Measurements from ENCODE around the gene OR51B6.

OR51B6 gene

GRCh38 chr11:5366856-5367255 lies 15.5 kb downstream of the OR51B6 start:
- DNase-seq = no peak

- no peak for DNase-seq
Observed at GRCh38 chr11:5367448-5368074, 16.3 kb downstream of the OR51B6 start.

- DNase-seq = no peak
Observed at GRCh38 chr11:5368502-5369043, 17.3 kb downstream of the OR51B6 start.

- no peak for DNase-seq
Observed at GRCh38 chr11:5369789-5370188, 18.5 kb downstream of the OR51B6 start.

GRCh38 chr11:5380740-5381342 lies 29.5 kb downstream of the OR51B6 start:
- DNase-seq = no peak

GRCh38 chr11:5383576-5383975 lies 32.3 kb downstream of the OR51B6 start, which contains the start of gene OR51M1:
Gene OR51M1 (plus strand): TSS chr11:5383812. CDS start chr11:5389399, 5,587 bp downstream.
- DNase-seq = no peak

GRCh38 chr11:5384335-5384734 lies 33.0 kb downstream of the OR51B6 start:
- no peak for DNase-seq

- no peak for DNase-seq
Observed at GRCh38 chr11:5390210-5390609, 38.9 kb downstream of the OR51B6 start.

- DNase-seq = no peak
Observed at GRCh38 chr11:5394091-5394490, 42.8 kb downstream of the OR51B6 start.

- no peak for DNase-seq
Observed at GRCh38 chr11:5398936-5399335, 47.6 kb downstream of the OR51B6 start.

Measured in SIG-M5 (cell line).